Glutamatergic neuron (in vitro differentiated cells): ENCODE measurements around the gene SHISAL2A. TPM values are rescaled to one million over a fixed set of nuclear protein-coding genes. Genes with fewer than 3 reads are reported as not detected.
"Not testable (repeated sequence)": the region's sequence is repeated elsewhere in the genome, so short reads cannot be mapped to it uniquely, and the experiment has no call there.

Source experiments
- DNase-seq: peaks from one replicate; pipeline ENCODE4 v3.0.0; 2022
- H3K27ac Mint-ChIP-seq: one replicate; pipeline ENCODE4 v1.8.0; 2020; ENCODE audit warnings: mild to moderate bottlenecking, mixed read lengths, inconsistent platforms; ENCODE audit not compliant: unreplicated experiment
- H3K27me3 Mint-ChIP-seq: one replicate; pipeline ENCODE4 v1.8.0; 2020; ENCODE audit warnings: mild to moderate bottlenecking, moderate library complexity, mixed read lengths, inconsistent platforms; ENCODE audit not compliant: unreplicated experiment
- H3K36me3 Mint-ChIP-seq: one replicate; pipeline ENCODE4 v1.8.0; 2020; ENCODE audit warnings: mild to moderate bottlenecking, mixed read lengths, inconsistent platforms; ENCODE audit not compliant: unreplicated experiment
- H3K4me1 Mint-ChIP-seq: one replicate; pipeline ENCODE4 v1.8.0; 2020; ENCODE audit warnings: mild to moderate bottlenecking, low read depth, mixed read lengths, inconsistent platforms; ENCODE audit not compliant: unreplicated experiment
- H3K4me3 Mint-ChIP-seq: one replicate; pipeline ENCODE4 v1.8.0; 2020; ENCODE audit warnings: mild to moderate bottlenecking, mixed read lengths, inconsistent platforms; ENCODE audit not compliant: unreplicated experiment
- H3K9me3 Mint-ChIP-seq: one replicate; pipeline ENCODE4 v1.8.0; 2020; ENCODE audit warnings: mild to moderate bottlenecking, moderate library complexity, mixed read lengths, inconsistent platforms; ENCODE audit not compliant: unreplicated experiment
- CTCF ChIP-seq: fragments of 200-600 bp; sonication (generic); IDR thresholded peaks from one replicate; pipeline ENCODE4 v1.5.0; 2021; ENCODE audit not compliant: partially characterized antibody, unreplicated experiment
- total RNA-seq: library from RNA; stranded (reverse); fragmentation: NEBNext Ultra II Directional; extraction: Animal tissue kit (Norgen Biotek cat#: 25700); gene quantifications from one replicate; pipeline ENCODE4 v1.2.1, GENCODE V29; 2021; ENCODE audit not compliant: unreplicated experiment

SHISAL2A gene
- total RNA-seq, 1 donor from 2014 or later: not detected

GRCh38 chr1:52683367-52683940, 50.5 kb downstream of the SHISAL2A start:
- TF ChIP-seq CTCF: no peak
- Mint-ChIP-seq H3K4me1 (no peaks in the 10 kb centered on the region), H3K4me3 (no peak overlapping the region), H3K27ac (no peak overlapping the region), H3K27me3 (no peaks in the 10 kb centered on the region), H3K9me3 (no peaks in the 10 kb centered on the region), H3K36me3 (no peaks in the 10 kb centered on the region)
- DNase-seq: no peak

- no peak overlapping the region for H3K27ac Mint-ChIP-seq
- no peaks in the 10 kb centered on the region for H3K36me3 Mint-ChIP-seq
- no peak for TF ChIP-seq CTCF
- no peaks in the 10 kb centered on the region for H3K9me3 Mint-ChIP-seq
- H3K4me3 Mint-ChIP-seq: no peak overlapping the region
- no peaks in the 10 kb centered on the region for H3K27me3 Mint-ChIP-seq
- no peaks in the 10 kb centered on the region for H3K4me1 Mint-ChIP-seq
- DNase-seq: no peak
Observed at GRCh38 chr1:52684545-52684944, 51.6 kb downstream of the SHISAL2A start.

GRCh38 chr1:52686261-52686751, 53.3 kb downstream of the SHISAL2A start:
- peak; percentile 85 for TF ChIP-seq CTCF
- not testable (repeated sequence) for H3K27ac Mint-ChIP-seq, H3K4me1 Mint-ChIP-seq, H3K9me3 Mint-ChIP-seq, H3K27me3 Mint-ChIP-seq, H3K36me3 Mint-ChIP-seq, H3K4me3 Mint-ChIP-seq
- DNase-seq: peak; percentile 74

GRCh38 chr1:52686830-52687229, 53.9 kb downstream of the SHISAL2A start:
- DNase-seq: no peak
- Mint-ChIP-seq H3K4me1 (no peaks in the 10 kb centered on the region), H3K36me3 (no peaks in the 10 kb centered on the region)

More at GRCh38 chr1:52686830-52687229, 53.9 kb downstream of the SHISAL2A start:
- TF ChIP-seq CTCF: no peak
- H3K4me3 Mint-ChIP-seq: no peak overlapping the region
- H3K27me3 Mint-ChIP-seq: no peaks in the 10 kb centered on the region
- no peak overlapping the region for H3K27ac Mint-ChIP-seq
- H3K9me3 Mint-ChIP-seq: no peaks in the 10 kb centered on the region
